ENCODE results near the gene FRS2. TPM values are rescaled to one million over a fixed set of nuclear protein-coding genes. Genes with fewer than 3 reads are reported as not detected.

FRS2 gene, protein sequence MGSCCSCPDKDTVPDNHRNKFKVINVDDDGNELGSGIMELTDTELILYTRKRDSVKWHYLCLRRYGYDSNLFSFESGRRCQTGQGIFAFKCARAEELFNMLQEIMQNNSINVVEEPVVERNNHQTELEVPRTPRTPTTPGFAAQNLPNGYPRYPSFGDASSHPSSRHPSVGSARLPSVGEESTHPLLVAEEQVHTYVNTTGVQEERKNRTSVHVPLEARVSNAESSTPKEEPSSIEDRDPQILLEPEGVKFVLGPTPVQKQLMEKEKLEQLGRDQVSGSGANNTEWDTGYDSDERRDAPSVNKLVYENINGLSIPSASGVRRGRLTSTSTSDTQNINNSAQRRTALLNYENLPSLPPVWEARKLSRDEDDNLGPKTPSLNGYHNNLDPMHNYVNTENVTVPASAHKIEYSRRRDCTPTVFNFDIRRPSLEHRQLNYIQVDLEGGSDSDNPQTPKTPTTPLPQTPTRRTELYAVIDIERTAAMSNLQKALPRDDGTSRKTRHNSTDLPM
- 1 to 10 TPM; 7.9 TPM for total RNA-seq

GRCh38 chr12:69470189-69471075 is at the start of gene FRS2:
Gene FRS2, plus strand, starts transcription at chr12:69470388. Its CDS starts 98,643 bp downstream, at chr12:69569031.
- peak within 1 kb of the TSS; percentile 96 for H3K27ac Mint-ChIP-seq
- H3K4me3 Mint-ChIP-seq = peak within 1 kb of the TSS; percentile 98
- DNase-seq = peak; percentile 93
- peaks cover 42% of the 10 kb centered on the region for H3K4me1 Mint-ChIP-seq (ENCODE audit: low read depth)
- no peaks in the 10 kb centered on the region for H3K9me3 Mint-ChIP-seq
- CTCF ChIA-PET = interaction anchor here (0.8 to 3.0 kb wide), 2 partner anchors 100 to 180 kb away, joined by 4 to 28 read pairs; no protein-coding TSS in a partner anchor
- intact Hi-C loops (cut with micrococcal nuclease) = loop anchor here (1.0 to 5.0 kb wide), 9 partner anchors 57 to 772 kb away; partner anchors contain the start of genes CCT2, CNOT2 and RAB3IP
- H3K27me3 Mint-ChIP-seq (ENCODE audit: low read depth) = no peaks in the 10 kb centered on the region
- peaks cover 5% of the 10 kb centered on the region for H3K36me3 Mint-ChIP-seq (ENCODE audit: low read depth)

DNA sequence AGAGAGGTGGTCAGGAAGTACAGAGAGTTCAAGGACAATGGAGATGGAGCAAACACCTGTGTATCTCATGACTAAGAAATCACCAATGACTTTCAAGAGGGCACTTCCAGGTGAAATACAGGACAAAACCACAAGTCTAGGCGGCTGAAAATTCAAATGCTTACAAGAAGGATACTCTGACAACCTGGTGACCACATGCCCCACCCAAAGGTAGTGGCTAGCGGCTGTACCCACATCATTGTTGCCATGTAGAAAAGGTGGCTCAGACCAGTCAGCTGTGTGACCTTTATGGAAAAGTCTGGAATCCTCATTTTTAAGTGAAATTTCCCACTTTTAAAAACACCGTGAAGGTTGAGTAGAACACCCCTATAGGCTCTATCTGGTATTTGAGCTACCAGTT is 48.6 kb upstream of the FRS2 start:
- Mint-ChIP-seq H3K4me3 (no peak overlapping the region), H3K36me3 (ENCODE audit: low read depth) (peaks cover 4% of the 10 kb centered on the region), H3K27me3 (ENCODE audit: low read depth) (no peaks in the 10 kb centered on the region), H3K27ac (no peak overlapping the region), H3K4me1 (ENCODE audit: low read depth) (no peaks in the 10 kb centered on the region), H3K9me3 (no peaks in the 10 kb centered on the region)
- intact Hi-C loops (cut with micrococcal nuclease) = no loop called here
- DNase-seq = no peak
- CTCF ChIA-PET = interaction anchor here (0.7 to 0.9 kb wide), 2 partner anchors 61 to 139 kb away, joined by 3 read pairs; no protein-coding TSS in a partner anchor

- H3K27me3 Mint-ChIP-seq (ENCODE audit: low read depth) = no peaks in the 10 kb centered on the region
- H3K4me1 Mint-ChIP-seq (ENCODE audit: low read depth) = no peaks in the 10 kb centered on the region
- peaks cover 4% of the 10 kb centered on the region for H3K36me3 Mint-ChIP-seq (ENCODE audit: low read depth)
- CTCF ChIA-PET = no interaction called here
- intact Hi-C loops (cut with micrococcal nuclease) = no loop called here
- H3K4me3 Mint-ChIP-seq = no peak overlapping the region
- DNase-seq = no peak
- no peaks in the 10 kb centered on the region for H3K9me3 Mint-ChIP-seq
- no peak overlapping the region for H3K27ac Mint-ChIP-seq
Measured at GRCh38 chr12:69423037-69423905, 46.9 kb upstream of the FRS2 start.

- Mint-ChIP-seq H3K27ac (no peak overlapping the region), H3K36me3 (ENCODE audit: low read depth) (peaks cover 4% of the 10 kb centered on the region), H3K9me3 (no peaks in the 10 kb centered on the region), H3K4me3 (no peak overlapping the region), H3K27me3 (ENCODE audit: low read depth) (no peaks in the 10 kb centered on the region), H3K4me1 (ENCODE audit: low read depth) (no peaks in the 10 kb centered on the region)
- CTCF ChIA-PET = no interaction called here
- DNase-seq = no peak
- intact Hi-C loops (cut with micrococcal nuclease) = no loop called here
Measured at GRCh38 chr12:69425417-69425816, 44.8 kb upstream of the FRS2 start.

DNA sequence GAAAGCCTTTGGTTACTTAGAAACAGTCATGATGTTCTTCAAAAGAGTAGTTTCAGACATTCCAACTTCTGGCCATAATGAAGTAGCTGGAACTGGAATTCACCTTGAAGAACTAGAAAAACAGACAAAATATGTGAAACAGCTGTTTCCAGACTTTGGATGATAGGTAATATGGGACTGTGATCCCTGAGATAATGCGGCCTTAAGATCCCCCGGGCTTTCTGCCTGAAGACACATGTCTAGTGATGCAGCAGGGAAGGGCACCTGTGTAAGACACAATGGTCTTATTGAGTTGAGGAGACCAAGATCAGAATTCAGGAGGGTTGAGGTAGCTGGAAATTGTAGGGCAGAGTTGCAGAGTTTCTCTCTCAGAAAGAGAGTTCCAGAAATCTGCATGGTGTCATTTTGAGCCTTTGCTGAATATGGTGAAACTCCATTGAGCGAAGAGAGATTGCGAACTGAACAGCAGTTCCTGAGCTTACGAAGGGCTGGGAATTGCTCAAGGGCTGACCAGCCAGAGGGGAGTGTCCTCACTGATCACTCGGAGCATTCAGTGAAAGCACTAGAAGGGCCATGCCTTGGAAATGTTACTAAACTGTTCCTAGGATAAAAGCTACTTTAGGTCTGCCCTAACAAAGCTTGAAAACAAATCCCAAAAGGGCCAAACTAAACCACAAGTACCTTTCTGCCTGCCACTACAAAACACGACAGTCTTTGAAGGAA is 41.7 kb upstream of the FRS2 start:
- intact Hi-C loops (cut with micrococcal nuclease) = no loop called here
- H3K4me1 Mint-ChIP-seq (ENCODE audit: low read depth) = no peaks in the 10 kb centered on the region
- DNase-seq = no peak
- no peak overlapping the region for H3K27ac Mint-ChIP-seq
- no peaks in the 10 kb centered on the region for H3K9me3 Mint-ChIP-seq
- peaks cover 4% of the 10 kb centered on the region for H3K36me3 Mint-ChIP-seq (ENCODE audit: low read depth)
- CTCF ChIA-PET = interaction anchor here (0.6 kb wide), 1 partner anchor 34 kb away, joined by 3 read pairs; no protein-coding TSS in a partner anchor
- H3K27me3 Mint-ChIP-seq (ENCODE audit: low read depth) = no peaks in the 10 kb centered on the region
- no peak overlapping the region for H3K4me3 Mint-ChIP-seq

- H3K36me3 Mint-ChIP-seq (ENCODE audit: low read depth) = no peaks in the 10 kb centered on the region
- CTCF ChIA-PET = no interaction called here
- no peaks in the 10 kb centered on the region for H3K9me3 Mint-ChIP-seq
- no peaks in the 10 kb centered on the region for H3K4me1 Mint-ChIP-seq (ENCODE audit: low read depth)
- no peak overlapping the region for H3K27ac Mint-ChIP-seq
- intact Hi-C loops (cut with micrococcal nuclease) = no loop called here
- no peak overlapping the region for H3K4me3 Mint-ChIP-seq
- H3K27me3 Mint-ChIP-seq (ENCODE audit: low read depth) = no peaks in the 10 kb centered on the region
- no peak for DNase-seq
Measured at GRCh38 chr12:69430942-69431590, 39.1 kb upstream of the FRS2 start.

- CTCF ChIA-PET = no interaction called here
- no peaks in the 10 kb centered on the region for H3K36me3 Mint-ChIP-seq (ENCODE audit: low read depth)
- no peak overlapping the region for H3K4me3 Mint-ChIP-seq
- H3K27me3 Mint-ChIP-seq (ENCODE audit: low read depth) = no peaks in the 10 kb centered on the region
- H3K4me1 Mint-ChIP-seq (ENCODE audit: low read depth) = no peaks in the 10 kb centered on the region
- H3K27ac Mint-ChIP-seq = no peak overlapping the region
- DNase-seq = no peak
- intact Hi-C loops (cut with micrococcal nuclease) = no loop called here
- no peaks in the 10 kb centered on the region for H3K9me3 Mint-ChIP-seq
Measured at GRCh38 chr12:69431591-69432222, 38.5 kb upstream of the FRS2 start.

DNA sequence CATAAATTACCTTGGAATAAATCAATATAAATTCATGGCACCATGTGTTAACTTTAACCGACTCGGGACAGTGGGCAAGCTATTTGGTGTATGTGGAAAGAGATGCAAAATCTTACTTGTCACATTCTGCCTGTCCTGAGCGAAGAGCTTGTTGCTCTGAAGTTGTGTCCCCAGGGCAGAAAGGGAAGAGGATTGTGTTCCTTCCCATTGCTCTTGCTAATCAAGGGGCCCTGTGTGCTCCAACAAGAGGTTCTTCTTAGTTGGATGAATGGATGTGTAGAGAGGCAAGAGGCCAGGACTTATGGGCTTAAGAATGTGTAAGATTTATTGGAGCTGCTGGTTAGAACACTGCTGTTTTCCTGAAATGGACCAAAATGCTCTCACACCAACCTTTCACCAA is 36.5 kb upstream of the FRS2 start:
- Mint-ChIP-seq H3K36me3 (ENCODE audit: low read depth) (no peaks in the 10 kb centered on the region), H3K4me3 (no peak overlapping the region), H3K27ac (no peak overlapping the region), H3K9me3 (no peaks in the 10 kb centered on the region), H3K4me1 (ENCODE audit: low read depth) (no peaks in the 10 kb centered on the region), H3K27me3 (ENCODE audit: low read depth) (no peaks in the 10 kb centered on the region)
- CTCF ChIA-PET = interaction anchor here (0.6 kb wide), 1 partner anchor 776 kb away, joined by 5 read pairs; no protein-coding TSS in a partner anchor
- DNase-seq = no peak
- intact Hi-C loops (cut with micrococcal nuclease) = no loop called here

DNA sequence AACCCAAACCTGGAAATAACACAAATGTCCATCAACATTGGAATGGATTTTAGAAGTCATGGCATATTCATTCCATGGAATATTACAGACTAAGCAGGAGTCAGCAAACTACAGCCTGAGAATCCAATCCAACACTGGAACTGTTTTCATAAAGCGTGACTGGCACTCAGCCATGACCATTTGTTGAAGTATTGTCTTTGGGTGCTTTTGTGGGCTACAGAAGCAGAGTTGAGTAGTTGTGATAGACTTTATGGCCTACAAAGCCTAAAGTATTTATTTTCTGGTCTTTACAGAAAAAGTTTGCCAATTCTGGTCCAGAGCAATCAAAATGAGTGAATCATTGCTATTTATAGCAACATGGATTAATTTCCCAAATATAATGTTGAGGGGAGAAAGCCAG is 34.5 kb upstream of the FRS2 start:
- no peak overlapping the region for H3K27ac Mint-ChIP-seq
- no peaks in the 10 kb centered on the region for H3K9me3 Mint-ChIP-seq
- H3K36me3 Mint-ChIP-seq (ENCODE audit: low read depth) = no peaks in the 10 kb centered on the region
- H3K4me3 Mint-ChIP-seq = no peak overlapping the region
- no peaks in the 10 kb centered on the region for H3K4me1 Mint-ChIP-seq (ENCODE audit: low read depth)
- no peak for DNase-seq
- CTCF ChIA-PET = no interaction called here
- H3K27me3 Mint-ChIP-seq (ENCODE audit: low read depth) = no peaks in the 10 kb centered on the region
- intact Hi-C loops (cut with micrococcal nuclease) = no loop called here

GRCh38 chr12:69437073-69437472 is 33.1 kb upstream of the FRS2 start:
- H3K4me1 Mint-ChIP-seq (ENCODE audit: low read depth) = no peaks in the 10 kb centered on the region
- no peaks in the 10 kb centered on the region for H3K9me3 Mint-ChIP-seq
- H3K4me3 Mint-ChIP-seq = no peak overlapping the region
- intact Hi-C loops (cut with micrococcal nuclease) = no loop called here
- no peak for DNase-seq
- CTCF ChIA-PET = no interaction called here
- H3K27me3 Mint-ChIP-seq (ENCODE audit: low read depth) = no peaks in the 10 kb centered on the region
- H3K27ac Mint-ChIP-seq = no peak overlapping the region
- no peaks in the 10 kb centered on the region for H3K36me3 Mint-ChIP-seq (ENCODE audit: low read depth)

DNA sequence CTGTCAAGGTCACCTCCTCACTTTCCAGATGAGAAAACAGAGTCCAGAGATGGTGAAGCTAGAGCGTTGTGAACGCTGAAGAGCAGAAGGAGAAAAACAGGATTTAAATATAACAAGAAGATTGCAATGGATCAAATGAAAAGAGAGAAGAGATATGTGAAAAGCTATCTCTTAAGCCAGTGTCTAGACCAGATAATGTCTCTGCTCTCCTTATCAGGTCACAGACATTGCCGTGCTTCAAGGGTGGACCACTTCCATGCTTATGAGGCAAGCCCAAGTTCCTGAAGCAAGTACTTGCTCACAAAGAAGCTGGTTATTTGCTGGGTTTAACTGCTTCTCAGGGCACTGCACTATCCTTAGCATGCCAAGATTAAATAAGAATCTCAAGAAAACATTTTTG is 31.6 kb upstream of the FRS2 start:
- Mint-ChIP-seq H3K4me1 (ENCODE audit: low read depth) (no peaks in the 10 kb centered on the region), H3K36me3 (ENCODE audit: low read depth) (no peaks in the 10 kb centered on the region), H3K27ac (no peak overlapping the region), H3K4me3 (no peak overlapping the region), H3K27me3 (ENCODE audit: low read depth) (no peaks in the 10 kb centered on the region), H3K9me3 (no peaks in the 10 kb centered on the region)
- CTCF ChIA-PET = no interaction called here
- intact Hi-C loops (cut with micrococcal nuclease) = no loop called here
- no peak for DNase-seq
